CD1c-positive myeloid dendritic cell (primary cell): ENCODE results near the gene EXOC3L1.

Source experiments
- DNase-seq: peaks from one replicate; pipeline ENCODE4 v3.0.0-alpha.2; 2016; ENCODE audit errors: extremely low spot score

The EXOC3L1 gene

GRCh38 chr16:67165121-67166078 is 24.5 kb downstream of the EXOC3L1 start:
- DNase-seq = peak; percentile 44

- peak; percentile 72 for DNase-seq
Observed at GRCh38 chr16:67164599-67165061, 25.3 kb downstream of the EXOC3L1 start, which contains the start of gene HSF4. HSF4 (plus strand) TSS chr16:67164745; CDS start chr16:67164812, 67 bp downstream.

- DNase-seq = no peak
Observed at GRCh38 chr16:67163999-67164558, 25.9 kb downstream of the EXOC3L1 start.

- DNase-seq = peak; percentile 49
Observed at GRCh38 chr16:67163164-67163998, 26.6 kb downstream of the EXOC3L1 start.

- DNase-seq = peak; percentile 68
Observed at GRCh38 chr16:67162506-67163163, 27.3 kb downstream of the EXOC3L1 start.

GRCh38 chr16:67161595-67162058 is 28.3 kb downstream of the EXOC3L1 start:
- no peak for DNase-seq

GRCh38 chr16:67158637-67159600 is 31.0 kb downstream of the EXOC3L1 start:
- DNase-seq = peak; percentile 84

GRCh38 chr16:67157892-67158635 is 31.9 kb downstream of the EXOC3L1 start:
- no peak for DNase-seq

GRCh38 chr16:67157106-67157748 is 32.7 kb downstream of the EXOC3L1 start:
- no peak for DNase-seq

- DNase-seq = no peak
Observed at GRCh38 chr16:67156143-67156844, 33.6 kb downstream of the EXOC3L1 start.

- DNase-seq = peak; percentile 87
Observed at GRCh38 chr16:67155295-67156142, 34.4 kb downstream of the EXOC3L1 start.

- no peak for DNase-seq
Observed at GRCh38 chr16:67154578-67155294, 35.2 kb downstream of the EXOC3L1 start.

GRCh38 chr16:67151431-67152097 is 38.4 kb downstream of the EXOC3L1 start:
- no peak for DNase-seq

- no peak for DNase-seq
Observed at GRCh38 chr16:67150833-67151396, 39.0 kb downstream of the EXOC3L1 start, which contains the start of gene B3GNT9. B3GNT9 (minus strand) TSS chr16:67150998; CDS start chr16:67150485, 513 bp downstream.

- DNase-seq = peak; percentile 30
Observed at GRCh38 chr16:67150047-67150832, 39.7 kb downstream of the EXOC3L1 start.
